BLaER1 treated with 17β-estradiol and CSF1 and Interleukin-3, amounts not matched to agents 10 nM and 100 nM (cell line): ENCODE measurements around the gene SMC3.

Source experiments
- H3K27ac ChIP-seq, 11 experiments: shearing (Covaris generic); formaldehyde crosslinking; 2 replicates each; pipeline ENCODE4 v1.8.1; 2022
- H3K27me3 ChIP-seq, 11 experiments: shearing (Covaris generic); formaldehyde crosslinking; 2 replicates each; pipeline ENCODE4 v1.8.1; 2022
- H3K36me3 ChIP-seq, 11 experiments: shearing (Covaris generic); formaldehyde crosslinking; 2 replicates each; pipeline ENCODE4 v1.8.1; 2022
- H3K4me1 ChIP-seq, 10 experiments: shearing (Covaris generic); formaldehyde crosslinking; 2 replicates each; pipeline ENCODE4 v1.8.1; 2022
- H3K4me2 ChIP-seq, 11 experiments: shearing (Covaris generic); formaldehyde crosslinking; 2 replicates each; pipeline ENCODE4 v1.8.1; 2022
- H3K4me3 ChIP-seq, 10 experiments: shearing (Covaris generic); formaldehyde crosslinking; 2 replicates each; pipeline ENCODE4 v1.8.1; 2022
- H3K9ac ChIP-seq, 11 experiments: shearing (Covaris generic); formaldehyde crosslinking; 2 replicates each; pipeline ENCODE4 v1.8.1; 2022
- H3K9me3 ChIP-seq, 11 experiments: shearing (Covaris generic); formaldehyde crosslinking; replicated peaks in 1 of 11; 2 replicates each; pipeline ENCODE4 v1.8.1; 2022
- H4K20me1 ChIP-seq, 11 experiments: shearing (Covaris generic); formaldehyde crosslinking; 2 replicates each; pipeline ENCODE4 v1.8.1; 2022
- Cebpa-rat ChIP-seq, 11 experiments: shearing (Covaris generic); IDR thresholded peaks; 2 replicates each; pipeline ENCODE4 v1.8.1; 2022

Gene SMC3

DNA sequence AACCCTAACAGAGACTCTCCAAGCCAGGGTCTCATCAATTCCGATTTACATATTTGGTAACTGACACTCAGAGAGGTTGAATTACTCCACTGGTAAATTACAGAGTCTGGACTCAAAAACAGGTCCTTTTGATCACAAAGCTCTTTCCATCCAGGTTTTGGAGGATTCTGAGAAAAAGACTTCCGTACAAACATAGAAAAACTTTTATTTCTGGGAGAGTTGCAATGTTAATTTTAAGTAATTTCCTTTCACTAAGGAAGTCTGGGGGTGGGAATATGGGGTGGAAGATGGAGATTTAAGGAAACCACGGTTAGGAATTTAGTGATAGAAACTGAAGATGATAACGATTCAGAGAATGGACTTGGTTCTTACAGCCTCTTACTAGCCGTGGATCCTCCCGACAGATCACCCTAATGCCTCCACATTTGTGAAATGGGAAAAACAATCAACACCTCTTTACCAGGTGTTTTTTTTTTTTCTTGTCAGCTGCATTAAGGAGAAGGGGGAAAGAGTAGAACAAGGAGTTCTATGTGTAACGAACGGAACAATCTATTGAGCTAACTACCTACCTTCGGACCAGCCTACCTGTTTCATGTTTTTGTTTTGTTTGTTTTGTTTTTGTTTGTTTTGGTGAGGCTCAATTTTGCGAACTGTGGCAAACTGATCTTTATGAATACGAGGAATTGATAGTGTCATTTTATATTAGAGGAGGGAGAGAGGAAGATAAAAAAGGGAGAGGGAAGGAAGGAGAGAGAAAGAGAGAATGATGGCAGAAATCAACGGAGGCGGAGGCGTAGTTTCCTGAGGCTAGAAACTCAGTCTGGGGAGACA, 74.9 kb downstream of the SMC3 start:
- H4K20me1 ChIP-seq = peaks cover 0 to 29% (median 18%) of the 10 kb centered on the region in 11 experiments; a peak in 14 of 22 replicates
- H3K4me1 ChIP-seq = peaks cover 10 to 19% (median 16%) of the 10 kb centered on the region in 10 experiments; a peak in 18 of 20 replicates
- H3K9me3 ChIP-seq = peaks cover 0 to 3% (median 0%) of the 10 kb centered on the region in 11 experiments; a peak in 1 of 22 replicates
- H3K36me3 ChIP-seq = no peaks in the 10 kb centered on the region
- peak overlapping the region in 1 of 10 experiments; percentile 78; a peak in 1 of 20 replicates for H3K4me3 ChIP-seq
- H3K27me3 ChIP-seq = peaks cover 66 to 82% (median 69%) of the 10 kb centered on the region in 11 experiments
- H3K27ac ChIP-seq = no peak overlapping the region
- H3K4me2 ChIP-seq = no peak overlapping the region
- TF ChIP-seq Cebpa-rat (IDR thresholded peaks at IDR 0.05) = no peak
- H3K9ac ChIP-seq = no peak overlapping the region

DNA sequence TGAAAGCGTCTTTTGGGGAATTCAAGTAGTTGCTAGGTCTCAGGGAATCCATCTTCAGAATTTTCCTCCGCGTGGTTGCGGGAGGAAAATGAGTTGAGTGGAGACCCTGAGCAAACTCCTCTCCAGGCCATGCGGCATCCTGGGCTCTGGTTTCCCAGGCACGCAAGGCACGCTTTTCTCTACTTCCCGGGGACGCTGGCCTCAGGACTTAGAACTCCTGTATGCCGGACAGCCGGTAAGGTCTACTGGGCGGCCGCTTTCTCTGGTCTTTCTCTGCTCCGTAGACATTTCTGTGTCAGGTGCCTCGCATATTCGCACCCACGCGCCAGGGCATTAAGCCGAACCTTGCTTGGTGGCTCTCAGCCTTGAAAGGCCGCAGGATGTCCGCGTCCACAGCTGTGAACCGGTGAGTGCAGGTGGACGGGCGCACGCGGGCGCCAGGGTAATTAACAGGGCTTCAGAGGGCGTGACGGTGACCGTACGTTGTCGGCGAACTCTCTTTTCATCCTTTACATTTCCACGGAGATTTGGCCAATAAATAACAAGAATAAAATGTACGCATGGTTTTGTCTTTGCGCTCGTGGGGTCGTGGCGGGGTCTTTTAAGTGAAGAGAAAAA, 75.6 kb downstream of the SMC3 start:
- peaks cover 66 to 84% (median 71%) of the 10 kb centered on the region in 11 experiments for H3K27me3 ChIP-seq
- H3K9me3 ChIP-seq = peaks cover 0 to 3% (median 0%) of the 10 kb centered on the region in 11 experiments; a peak in 1 of 22 replicates

DNA sequence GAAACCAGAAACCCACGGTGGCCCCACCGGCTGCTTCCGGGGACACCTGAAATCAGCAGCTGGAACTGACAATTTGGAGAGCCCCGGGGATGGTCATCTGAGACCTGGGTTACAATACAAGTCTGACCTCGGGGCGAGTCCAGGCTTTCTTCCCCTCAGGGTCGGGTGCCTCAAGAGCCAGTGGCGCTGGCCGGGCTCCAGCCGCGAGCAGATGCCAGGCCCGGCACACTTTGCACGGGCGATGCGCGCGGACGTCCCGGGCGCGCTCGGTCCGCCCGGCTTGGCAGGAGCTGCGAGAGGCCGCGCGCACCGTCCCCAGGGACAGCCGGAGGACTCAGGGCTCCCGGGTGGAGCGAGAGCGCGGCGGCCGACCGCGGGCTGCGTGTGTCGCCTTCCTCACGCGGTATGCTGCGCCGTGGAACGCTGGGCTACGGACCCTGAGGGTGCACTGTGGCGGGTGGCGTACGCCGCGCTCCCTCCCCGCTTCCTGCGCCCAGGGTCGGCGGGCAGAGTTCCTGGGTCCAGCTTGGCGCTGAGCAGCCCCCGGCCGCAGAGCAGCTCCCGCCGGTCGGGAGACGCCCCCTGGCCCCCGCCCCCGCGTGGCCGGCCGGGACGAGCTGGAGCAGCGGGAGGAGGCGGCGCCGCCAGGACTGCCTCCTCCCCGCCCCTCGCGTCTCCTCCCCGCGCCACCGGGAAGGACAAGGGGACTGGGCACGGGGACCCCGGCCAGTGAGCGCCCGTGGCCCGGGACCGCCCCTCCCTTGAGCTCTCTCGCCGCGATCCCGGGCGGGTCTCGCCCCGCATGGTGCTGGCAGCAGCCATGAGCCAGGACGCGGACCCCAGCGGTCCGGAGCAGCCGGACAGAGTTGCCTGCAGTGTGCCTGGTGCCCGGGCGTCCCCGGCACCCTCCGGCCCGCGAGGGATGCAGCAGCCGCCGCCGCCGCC, 76.4 kb downstream of the SMC3 start, which contains the start of gene RBM20:
Gene RBM20 (plus strand): TSS at position 684 of the 945 bp plus-strand sequence. CDS start 119 bp downstream, at position 803.
- H3K27me3 ChIP-seq = peaks cover 66 to 85% (median 71%) of the 10 kb centered on the region in 11 experiments
- no peak for TF ChIP-seq Cebpa-rat (IDR thresholded peaks at IDR 0.05)
- H3K4me3 ChIP-seq = peak within 1 kb of the TSS; percentile 59 to 78 (median 68)
- H3K4me2 ChIP-seq = peak within 1 kb of the TSS; percentile 98 to 100 (median 99)
- peaks cover 0 to 29% (median 18%) of the 10 kb centered on the region in 11 experiments; a peak in 14 of 22 replicates for H4K20me1 ChIP-seq
- H3K27ac ChIP-seq = no peak within 1 kb of the TSS
- no peaks in the 10 kb centered on the region for H3K36me3 ChIP-seq
- H3K9me3 ChIP-seq = peaks cover 0 to 3% (median 0%) of the 10 kb centered on the region in 11 experiments; a peak in 1 of 22 replicates
- peak within 1 kb of the TSS in 10 of 11 experiments; percentile 32 to 66 (median 57); a peak in 17 of 22 replicates for H3K9ac ChIP-seq
- peaks cover 10 to 19% (median 16%) of the 10 kb centered on the region in 10 experiments; a peak in 18 of 20 replicates for H3K4me1 ChIP-seq

More for the DNA sequence above, 75.6 kb downstream of the SMC3 start:
- Histone ChIP-seq H3K4me1 (peaks cover 10 to 19% (median 16%) of the 10 kb centered on the region in 10 experiments; a peak in 18 of 20 replicates), H3K36me3 (no peaks in the 10 kb centered on the region), H4K20me1 (peaks cover 0 to 29% (median 18%) of the 10 kb centered on the region in 11 experiments; a peak in 14 of 22 replicates), H3K4me3 (peak overlapping the region; percentile 59 to 78 (median 68)), H3K27ac (no peak overlapping the region), H3K4me2 (peak overlapping the region; percentile 98 to 100 (median 99)), H3K9ac (peak overlapping the region in 1 of 11 experiments; percentile 58; a peak in 1 of 22 replicates)
- TF ChIP-seq Cebpa-rat (IDR thresholded peaks at IDR 0.05) = no peak

DNA sequence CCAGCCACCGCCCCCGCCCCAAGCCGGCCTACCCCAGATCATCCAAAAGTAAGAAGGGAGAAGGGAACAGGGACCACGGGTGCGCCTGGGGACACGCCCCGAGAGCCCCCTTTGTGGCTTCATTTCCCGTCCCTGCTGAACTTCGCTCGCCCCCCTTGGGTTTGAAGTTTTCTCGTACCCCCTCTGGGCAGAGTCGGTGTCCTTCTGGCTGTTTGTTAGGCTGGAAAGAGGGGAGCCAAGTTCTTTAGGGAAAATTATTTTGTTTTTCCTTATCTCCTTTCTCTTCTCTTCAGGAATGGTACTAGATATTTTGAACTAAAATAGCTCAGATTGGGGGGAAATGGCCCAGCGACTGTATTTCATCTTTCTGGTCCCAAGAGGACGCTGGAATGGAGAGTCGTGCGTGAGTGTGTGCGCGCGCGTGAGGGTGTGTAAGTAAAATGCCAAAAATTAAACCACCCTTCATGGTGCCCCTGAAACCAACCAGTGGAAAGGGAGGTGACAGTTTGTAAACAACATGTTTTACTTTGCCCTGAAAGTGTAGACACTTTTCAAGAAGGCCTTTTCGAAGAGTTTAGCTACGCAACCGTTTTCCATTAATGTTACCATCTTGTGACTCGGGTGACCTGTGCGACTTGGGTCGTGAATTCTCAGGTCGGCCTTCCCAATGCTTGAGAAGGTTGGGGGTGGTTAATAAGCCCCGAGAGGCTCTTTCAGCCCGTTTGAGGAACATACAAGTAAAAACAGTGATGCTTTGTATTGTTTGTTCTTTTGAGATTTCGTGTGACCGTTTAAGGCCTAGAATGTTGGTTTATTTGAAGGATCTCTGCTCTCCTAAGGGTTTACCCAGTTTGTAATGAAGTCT, 77.3 kb downstream of the SMC3 start:
- Histone ChIP-seq H3K9ac (peak overlapping the region in 3 of 11 experiments; percentile 48 to 60 (median 58); a peak in 5 of 22 replicates), H3K4me3 (peak overlapping the region; percentile 59 to 78 (median 68)), H3K4me1 (peaks cover 17 to 24% (median 22%) of the 10 kb centered on the region in 10 experiments), H3K27me3 (peaks cover 66 to 85% (median 71%) of the 10 kb centered on the region in 11 experiments), H3K4me2 (peak overlapping the region; percentile 98 to 100 (median 99)), H3K27ac (no peak overlapping the region), H3K9me3 (peaks cover 0 to 3% (median 0%) of the 10 kb centered on the region in 11 experiments; a peak in 1 of 22 replicates), H4K20me1 (peaks cover 0 to 29% (median 18%) of the 10 kb centered on the region in 11 experiments; a peak in 14 of 22 replicates), H3K36me3 (no peaks in the 10 kb centered on the region)
- TF ChIP-seq Cebpa-rat (IDR thresholded peaks at IDR 0.05) = no peak

DNA sequence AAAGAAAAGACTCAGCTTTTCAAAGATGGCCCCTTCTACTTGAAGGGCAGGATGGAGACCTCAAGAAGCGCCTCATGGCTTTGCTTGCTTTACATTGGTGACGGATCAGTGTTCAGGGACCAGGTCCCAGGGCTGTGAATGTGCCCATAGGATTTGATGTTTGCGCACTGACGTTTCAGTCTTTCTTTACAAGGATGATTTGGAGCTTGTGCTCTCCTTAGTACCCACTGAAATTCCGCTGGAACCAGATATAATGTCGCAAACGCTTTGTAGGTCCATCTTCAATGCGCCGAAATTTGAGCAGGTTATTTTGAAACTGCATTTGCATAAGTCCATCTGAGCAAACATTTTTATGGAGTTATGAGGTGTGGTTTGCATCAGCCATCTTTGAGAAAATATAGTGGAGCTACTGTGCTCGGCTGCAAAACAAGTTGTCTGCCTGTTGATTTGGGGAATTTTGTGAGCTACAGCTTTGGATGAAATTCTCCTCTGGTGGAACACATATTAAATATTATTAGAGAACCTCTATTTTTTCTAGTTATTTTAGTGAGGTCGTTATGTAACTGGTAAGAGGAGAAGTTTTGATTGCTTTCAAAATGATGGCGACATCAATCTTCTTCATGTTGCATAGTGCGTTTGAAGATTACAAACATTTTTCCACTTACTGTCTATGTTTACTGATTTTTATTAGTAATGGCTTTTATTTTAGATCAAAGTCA, 79.1 kb downstream of the SMC3 start:
- H3K36me3 ChIP-seq = no peaks in the 10 kb centered on the region
- H3K4me1 ChIP-seq = peaks cover 26 to 41% (median 38%) of the 10 kb centered on the region in 10 experiments
- no peak overlapping the region for H3K9ac ChIP-seq
- H3K4me2 ChIP-seq = no peak overlapping the region
- H3K9me3 ChIP-seq = peaks cover 0 to 3% (median 0%) of the 10 kb centered on the region in 11 experiments; a peak in 1 of 22 replicates
- peaks cover 0 to 29% (median 18%) of the 10 kb centered on the region in 11 experiments; a peak in 14 of 22 replicates for H4K20me1 ChIP-seq
- H3K4me3 ChIP-seq = no peak overlapping the region
- H3K27ac ChIP-seq = no peak overlapping the region
- H3K27me3 ChIP-seq = peaks cover 53 to 69% (median 57%) of the 10 kb centered on the region in 11 experiments
- TF ChIP-seq Cebpa-rat (IDR thresholded peaks at IDR 0.05) = no peak

DNA sequence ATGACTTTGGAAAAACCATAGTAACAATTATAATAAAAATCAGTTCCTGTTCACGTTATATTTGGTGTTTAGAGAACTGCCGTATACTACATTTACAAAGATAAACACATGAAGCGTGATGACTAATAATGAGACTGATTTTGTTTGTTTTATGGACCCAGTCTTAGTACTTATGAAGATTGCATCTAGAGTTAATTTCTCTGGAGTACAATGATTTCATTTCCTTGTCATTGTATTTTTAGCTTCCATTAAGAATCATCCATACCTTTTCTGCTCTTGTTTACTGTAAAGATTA, 79.6 kb downstream of the SMC3 start:
- Histone ChIP-seq H3K27me3 (peaks cover 48 to 64% (median 52%) of the 10 kb centered on the region in 11 experiments), H3K4me3 (no peak overlapping the region), H3K27ac (no peak overlapping the region), H3K36me3 (no peaks in the 10 kb centered on the region), H3K9ac (no peak overlapping the region), H3K4me2 (no peak overlapping the region), H3K4me1 (peaks cover 31 to 47% (median 43%) of the 10 kb centered on the region in 10 experiments), H4K20me1 (peaks cover 0 to 29% (median 18%) of the 10 kb centered on the region in 11 experiments; a peak in 14 of 22 replicates), H3K9me3 (peaks cover 0 to 3% (median 0%) of the 10 kb centered on the region in 11 experiments; a peak in 1 of 22 replicates)
- TF ChIP-seq Cebpa-rat (IDR thresholded peaks at IDR 0.05) = no peak
